T-helper 2 cell treated with Interferon-gamma antibody and Interleukin-4, amounts not matched to agents 5 μg/mL and 100 μg/mL, for 36 hours (primary cell): ENCODE data around the gene ATF7IP.

Experiments used
- DNase-seq: peaks from one replicate; pipeline ENCODE4 v3.0.0; 2021; ENCODE audit warnings: low spot score
- H3K27ac Mint-ChIP-seq: one replicate; pipeline ENCODE4 v1.8.0; 2021; ENCODE audit warnings: mild to moderate bottlenecking, mixed read lengths
- H3K27me3 Mint-ChIP-seq: one replicate; pipeline ENCODE4 v1.8.0; 2021; ENCODE audit warnings: low read depth, mixed read lengths
- H3K36me3 Mint-ChIP-seq: one replicate; pipeline ENCODE4 v1.8.0; 2021; ENCODE audit warnings: low read depth, mixed read lengths
- H3K4me1 Mint-ChIP-seq: one replicate; pipeline ENCODE4 v1.8.0; 2021; ENCODE audit warnings: low read depth, mixed read lengths
- H3K4me3 Mint-ChIP-seq: one replicate; pipeline ENCODE4 v1.8.0; 2022; ENCODE audit warnings: mild to moderate bottlenecking, moderate library complexity, mixed read lengths
- H3K9me3 Mint-ChIP-seq: one replicate; pipeline ENCODE4 v1.8.0; 2021; ENCODE audit warnings: mixed read lengths

Gene ATF7IP

GRCh38 chr12:14450479-14450878 lies 85.0 kb downstream of the ATF7IP start:
- no peak for DNase-seq
- no peak overlapping the region for H3K27ac Mint-ChIP-seq
- peaks cover 86% of the 10 kb centered on the region for H3K36me3 Mint-ChIP-seq
- H3K27me3 Mint-ChIP-seq = no peaks in the 10 kb centered on the region
- H3K4me3 Mint-ChIP-seq = no peak overlapping the region
- H3K4me1 Mint-ChIP-seq = peaks cover 47% of the 10 kb centered on the region
- H3K9me3 Mint-ChIP-seq = peaks cover 17% of the 10 kb centered on the region

- H3K4me3 Mint-ChIP-seq = peak overlapping the region; percentile 4
These were observed 86.9 kb downstream of the ATF7IP start for GRCh38 chr12:14452336-14452735.

GRCh38 chr12:14452865-14453264 lies 87.4 kb downstream of the ATF7IP start:
- Mint-ChIP-seq H3K9me3 (peaks cover 17% of the 10 kb centered on the region), H3K4me1 (peaks cover 46% of the 10 kb centered on the region), H3K4me3 (peak overlapping the region; percentile 44), H3K27ac (peak overlapping the region; percentile 80), H3K27me3 (no peaks in the 10 kb centered on the region), H3K36me3 (peaks cover 81% of the 10 kb centered on the region)
- no peak for DNase-seq

More at GRCh38 chr12:14452336-14452735, 86.9 kb downstream of the ATF7IP start:
- Mint-ChIP-seq H3K36me3 (peaks cover 86% of the 10 kb centered on the region), H3K9me3 (peaks cover 17% of the 10 kb centered on the region), H3K4me1 (peaks cover 48% of the 10 kb centered on the region), H3K27ac (peak overlapping the region; percentile 58), H3K27me3 (no peaks in the 10 kb centered on the region)
- no peak for DNase-seq

DNA sequence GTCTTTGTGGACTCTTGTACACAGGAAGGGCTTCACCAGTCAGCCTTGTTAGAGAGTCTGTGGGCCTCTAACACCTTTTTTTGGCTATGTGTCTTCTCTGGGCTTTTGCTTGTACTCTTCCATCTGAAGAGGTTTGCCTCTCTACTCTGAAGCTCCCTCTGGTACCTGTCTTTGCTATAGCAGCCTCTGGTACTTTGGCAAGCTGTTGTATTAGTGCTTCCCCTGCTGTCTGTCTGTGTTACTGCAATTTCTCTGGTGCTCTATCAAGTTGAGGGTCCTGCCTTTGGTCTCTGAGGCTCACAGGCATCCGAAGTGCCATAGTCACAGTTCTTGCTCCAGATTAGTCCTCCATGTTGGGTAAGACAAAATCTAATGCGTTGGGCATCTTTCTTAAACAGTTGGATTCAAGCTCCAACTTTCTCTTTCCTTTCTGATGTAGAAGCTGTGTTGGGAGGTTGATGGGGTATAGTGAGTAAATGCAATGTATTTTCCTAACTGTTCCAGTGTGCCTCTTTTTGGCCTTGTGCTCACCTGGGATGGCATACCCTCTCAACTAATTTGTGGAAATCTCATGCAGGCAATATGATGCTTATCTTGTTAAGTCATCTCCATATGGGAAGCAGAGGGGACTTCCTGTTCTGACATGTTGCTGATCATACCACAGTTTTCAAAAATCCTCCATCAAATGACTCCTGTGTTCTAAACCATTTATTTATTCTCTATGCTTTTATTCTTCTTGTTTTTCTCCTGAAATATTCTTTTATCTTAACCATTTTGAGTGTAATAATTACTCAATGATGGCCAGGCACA lies 88.8 kb downstream of the ATF7IP start:
- Mint-ChIP-seq H3K4me3 (peak overlapping the region; percentile 44), H3K36me3 (peaks cover 71% of the 10 kb centered on the region)

GRCh38 chr12:14460212-14460841 lies 94.8 kb downstream of the ATF7IP start:
- H3K9me3 Mint-ChIP-seq = no peaks in the 10 kb centered on the region
- H3K27me3 Mint-ChIP-seq = no peaks in the 10 kb centered on the region
- H3K4me1 Mint-ChIP-seq = peaks cover 13% of the 10 kb centered on the region
- H3K36me3 Mint-ChIP-seq = peaks cover 60% of the 10 kb centered on the region
- no peak overlapping the region for H3K4me3 Mint-ChIP-seq
- DNase-seq = no peak
- H3K27ac Mint-ChIP-seq = no peak overlapping the region

More for the DNA sequence above, 88.8 kb downstream of the ATF7IP start:
- Mint-ChIP-seq H3K27me3 (no peaks in the 10 kb centered on the region), H3K27ac (peak overlapping the region; percentile 84), H3K9me3 (peaks cover 17% of the 10 kb centered on the region), H3K4me1 (peaks cover 45% of the 10 kb centered on the region)
- peak; percentile 22 for DNase-seq

GRCh38 chr12:14471497-14471896 lies 106.0 kb downstream of the ATF7IP start:
- Mint-ChIP-seq H3K4me1 (no peaks in the 10 kb centered on the region), H3K27ac (no peak overlapping the region), H3K27me3 (no peaks in the 10 kb centered on the region), H3K9me3 (peaks cover 58% of the 10 kb centered on the region), H3K36me3 (peaks cover 87% of the 10 kb centered on the region), H3K4me3 (no peak overlapping the region)
- no peak for DNase-seq

GRCh38 chr12:14473707-14474287 lies 108.3 kb downstream of the ATF7IP start:
- no peak for DNase-seq
- peaks cover 85% of the 10 kb centered on the region for H3K36me3 Mint-ChIP-seq
- H3K27me3 Mint-ChIP-seq = no peaks in the 10 kb centered on the region
- peaks cover 58% of the 10 kb centered on the region for H3K9me3 Mint-ChIP-seq
- H3K27ac Mint-ChIP-seq = no peak overlapping the region
- H3K4me3 Mint-ChIP-seq = no peak overlapping the region
- H3K4me1 Mint-ChIP-seq = no peaks in the 10 kb centered on the region

GRCh38 chr12:14479004-14479403 lies 113.5 kb downstream of the ATF7IP start:
- H3K4me3 Mint-ChIP-seq = no peak overlapping the region
- H3K36me3 Mint-ChIP-seq = peaks cover 84% of the 10 kb centered on the region
- no peak overlapping the region for H3K27ac Mint-ChIP-seq
- no peaks in the 10 kb centered on the region for H3K4me1 Mint-ChIP-seq
- peaks cover 16% of the 10 kb centered on the region for H3K9me3 Mint-ChIP-seq
- DNase-seq = no peak
- H3K27me3 Mint-ChIP-seq = no peaks in the 10 kb centered on the region

DNA sequence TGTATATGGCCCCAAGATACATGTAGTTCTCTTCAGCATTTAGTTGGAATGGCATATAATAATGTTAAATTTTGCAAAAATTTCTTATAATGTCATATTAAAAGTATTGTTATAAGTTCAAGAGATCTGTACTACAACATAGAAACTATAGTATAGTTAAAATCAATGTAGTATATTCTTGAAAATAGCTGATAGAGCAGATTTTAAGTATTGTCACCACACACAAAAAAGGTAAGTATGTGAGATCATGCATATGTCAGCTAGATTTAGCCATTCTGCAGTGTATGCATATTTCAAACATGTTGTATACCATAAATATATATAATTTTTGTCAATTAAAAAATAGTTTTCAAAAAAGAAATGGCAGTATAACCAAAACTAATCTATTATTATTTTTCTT lies 115.7 kb downstream of the ATF7IP start:
- Mint-ChIP-seq H3K9me3 (no peaks in the 10 kb centered on the region), H3K4me1 (no peaks in the 10 kb centered on the region), H3K4me3 (no peak overlapping the region), H3K36me3 (peaks cover 85% of the 10 kb centered on the region), H3K27me3 (no peaks in the 10 kb centered on the region), H3K27ac (no peak overlapping the region)
- no peak for DNase-seq

DNA sequence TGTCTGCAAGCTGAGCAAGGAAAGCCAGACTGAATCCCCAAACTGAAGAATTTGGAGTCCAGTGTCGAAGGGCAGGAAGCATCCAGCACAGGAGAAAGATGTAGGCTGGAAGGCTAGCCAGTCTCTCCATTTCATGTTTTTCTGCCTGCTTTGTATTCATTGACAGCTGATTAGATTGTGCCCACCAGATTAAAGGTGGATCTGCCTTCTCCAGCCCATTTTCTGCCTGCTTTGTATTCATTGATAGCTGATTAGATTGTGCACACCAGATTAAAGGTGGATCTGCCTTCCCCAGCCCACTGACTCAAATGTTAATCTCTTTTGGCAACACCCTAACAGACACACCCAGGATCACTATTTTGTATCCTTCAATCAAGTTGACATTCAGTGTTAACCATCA lies 116.9 kb downstream of the ATF7IP start:
- DNase-seq = no peak
- H3K27me3 Mint-ChIP-seq = no peaks in the 10 kb centered on the region
- H3K4me1 Mint-ChIP-seq = no peaks in the 10 kb centered on the region
- peaks cover 90% of the 10 kb centered on the region for H3K36me3 Mint-ChIP-seq
- H3K4me3 Mint-ChIP-seq = no peak overlapping the region
- peak overlapping the region; percentile 2 for H3K27ac Mint-ChIP-seq
- no peaks in the 10 kb centered on the region for H3K9me3 Mint-ChIP-seq

DNA sequence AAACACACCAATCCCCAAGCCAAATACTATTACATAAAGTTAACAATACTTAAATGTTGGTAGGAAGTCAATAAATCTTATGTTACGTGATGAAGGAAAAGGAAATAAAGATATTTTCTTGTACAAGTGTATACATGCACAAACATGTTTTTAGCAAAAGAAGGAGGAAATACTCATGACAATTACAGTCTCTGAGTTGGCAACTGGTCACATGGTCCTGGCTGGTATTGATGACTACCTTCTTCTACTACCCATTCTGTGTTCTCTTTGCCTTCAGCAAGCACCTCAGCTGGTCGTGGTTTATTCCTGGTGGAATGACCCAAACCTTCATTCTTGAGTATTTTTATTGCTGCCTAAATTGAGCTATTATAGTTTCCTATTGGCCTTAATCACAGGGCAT lies 117.4 kb downstream of the ATF7IP start:
- DNase-seq = no peak
- Mint-ChIP-seq H3K9me3 (no peaks in the 10 kb centered on the region), H3K27ac (peak overlapping the region; percentile 2), H3K4me1 (no peaks in the 10 kb centered on the region), H3K27me3 (no peaks in the 10 kb centered on the region), H3K4me3 (no peak overlapping the region), H3K36me3 (peaks cover 90% of the 10 kb centered on the region)

DNA sequence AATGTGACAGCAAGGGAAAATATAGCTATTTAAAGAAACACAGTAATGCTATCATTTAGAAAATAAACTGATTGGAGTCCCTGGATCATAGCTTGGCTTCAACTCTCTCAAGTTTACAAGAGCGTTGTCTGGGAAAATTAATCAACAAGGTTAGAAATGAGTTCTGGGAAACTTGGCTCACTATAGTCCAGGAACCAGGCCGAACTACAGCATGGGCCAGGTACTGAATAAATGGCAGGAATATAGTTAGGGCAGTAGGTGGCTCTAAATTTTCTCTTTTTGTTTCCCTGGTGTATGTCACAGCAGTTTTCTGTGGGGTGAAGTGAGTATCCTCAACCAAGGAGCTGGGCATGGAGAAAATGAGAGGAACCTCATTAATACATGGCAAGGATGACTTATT lies 129.8 kb downstream of the ATF7IP start:
- Mint-ChIP-seq H3K9me3 (no peaks in the 10 kb centered on the region), H3K4me1 (peaks cover 3% of the 10 kb centered on the region), H3K36me3 (peaks cover 82% of the 10 kb centered on the region), H3K27me3 (no peaks in the 10 kb centered on the region), H3K4me3 (no peak overlapping the region), H3K27ac (no peak overlapping the region)
- DNase-seq = no peak

DNA sequence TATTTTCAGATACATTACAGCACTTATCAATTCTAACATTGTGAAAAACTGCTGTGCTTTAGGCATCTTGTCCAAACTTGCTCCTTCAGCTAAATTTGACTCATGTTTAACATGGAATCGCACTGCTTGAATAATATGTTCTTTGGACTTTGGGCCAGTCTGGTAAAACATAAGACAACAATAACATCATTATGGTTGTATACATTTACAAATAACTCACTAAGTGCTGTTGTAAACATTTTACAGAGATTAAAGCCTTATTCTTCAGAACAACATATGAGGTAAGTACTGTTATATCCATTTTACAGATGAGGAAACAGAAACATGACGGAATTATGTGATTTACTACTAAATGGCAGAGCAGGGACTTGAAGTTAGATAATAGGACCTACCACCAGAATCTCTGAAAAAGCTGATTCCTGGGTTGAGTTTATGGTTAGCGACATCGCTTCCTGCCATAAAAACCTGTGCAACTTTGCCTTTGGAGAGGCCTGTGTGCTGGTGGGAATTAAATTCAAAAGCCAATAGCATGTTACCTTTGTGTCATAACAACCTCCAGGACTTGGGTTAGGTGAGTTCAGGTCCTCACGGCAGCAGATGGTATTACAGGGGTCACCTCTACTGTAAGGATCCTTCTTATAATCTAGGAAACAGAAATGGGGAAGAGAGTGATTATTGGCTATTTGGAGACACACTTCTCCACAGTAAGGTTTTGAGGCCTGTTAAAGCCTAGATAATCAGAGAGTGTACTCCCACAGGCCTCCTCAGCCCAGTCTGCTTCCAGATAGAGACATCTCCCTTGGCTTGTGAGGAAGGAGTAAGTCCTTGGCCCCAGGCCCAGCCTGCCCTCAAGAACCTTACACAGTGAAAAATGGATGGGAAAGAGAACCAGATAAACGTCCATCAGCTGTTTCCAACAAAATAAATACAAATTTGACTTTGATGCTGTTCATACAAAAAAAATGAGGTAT lies 140.4 kb downstream of the ATF7IP start:
- Mint-ChIP-seq H3K27me3 (no peaks in the 10 kb centered on the region), H3K36me3 (peaks cover 25% of the 10 kb centered on the region), H3K9me3 (no peaks in the 10 kb centered on the region), H3K4me1 (peaks cover 3% of the 10 kb centered on the region), H3K27ac (no peak overlapping the region), H3K4me3 (no peak overlapping the region)
- no peak for DNase-seq
